ENCODE data around the gene STARD13.

Gene STARD13

GRCh38 chr13:33277037-33277740 is 8.4 kb downstream of the STARD13 start:
- no peak for DNase-seq

GRCh38 chr13:33276570-33276969 is 9.0 kb downstream of the STARD13 start:
- no peak for DNase-seq

GRCh38 chr13:33275916-33276315 is 9.6 kb downstream of the STARD13 start:
- no peak for DNase-seq

- DNase-seq: no peak
These were observed 11.3 kb downstream of the STARD13 start for GRCh38 chr13:33274264-33274663.

- no peak for DNase-seq
These were observed 12.9 kb downstream of the STARD13 start for GRCh38 chr13:33272531-33273124.

- DNase-seq: no peak
These were observed 13.8 kb downstream of the STARD13 start for GRCh38 chr13:33271759-33272158.

- no peak for DNase-seq
These were observed 14.5 kb downstream of the STARD13 start for GRCh38 chr13:33270895-33271538.

- DNase-seq: no peak
These were observed 19.9 kb downstream of the STARD13 start for GRCh38 chr13:33265607-33266006.

GRCh38 chr13:33265133-33265532 is 20.4 kb downstream of the STARD13 start:
- DNase-seq: no peak

GRCh38 chr13:33264620-33264978 is 21.0 kb downstream of the STARD13 start:
- no peak for DNase-seq

- DNase-seq: no peak
These were observed 21.5 kb downstream of the STARD13 start for GRCh38 chr13:33263976-33264619.

- DNase-seq: no peak
These were observed 22.1 kb downstream of the STARD13 start for GRCh38 chr13:33263484-33263883.

- peak; percentile 3 to 69 (median 41) for DNase-seq
These were observed 22.6 kb downstream of the STARD13 start for GRCh38 chr13:33262997-33263396.

- DNase-seq: no peak
These were observed 23.0 kb downstream of the STARD13 start for GRCh38 chr13:33262594-33262993.

- no peak for DNase-seq
These were observed 23.5 kb downstream of the STARD13 start for GRCh38 chr13:33262062-33262487.

GRCh38 chr13:33261387-33262061 is 24.0 kb downstream of the STARD13 start:
- no peak for DNase-seq

GRCh38 chr13:33260168-33261098 is 25.1 kb downstream of the STARD13 start:
- DNase-seq: no peak

- no peak for DNase-seq
These were observed 26.3 kb downstream of the STARD13 start for GRCh38 chr13:33259296-33259695.

GRCh38 chr13:33258808-33259193 is 26.8 kb downstream of the STARD13 start:
- no peak for DNase-seq

GRCh38 chr13:33257841-33258807 is 27.4 kb downstream of the STARD13 start:
- no peak for DNase-seq

All from suppressor macrophage treated with lipopolysaccharide for 1 hour (primary cell).